T-helper 2 cell treated with Interferon-gamma antibody and Interleukin-4, amounts not matched to agents 5 μg/mL and 100 μg/mL, for 36 hours (primary cell): ENCODE measurements around the gene LTK.

Experiments used
- DNase-seq: peaks from one replicate; pipeline ENCODE4 v3.0.0; 2021; ENCODE audit warnings: low spot score
- H3K27ac Mint-ChIP-seq: one replicate; pipeline ENCODE4 v1.8.0; 2021; ENCODE audit warnings: mild to moderate bottlenecking, mixed read lengths
- H3K27me3 Mint-ChIP-seq: one replicate; pipeline ENCODE4 v1.8.0; 2021; ENCODE audit warnings: low read depth, mixed read lengths
- H3K36me3 Mint-ChIP-seq: one replicate; pipeline ENCODE4 v1.8.0; 2021; ENCODE audit warnings: low read depth, mixed read lengths
- H3K4me1 Mint-ChIP-seq: one replicate; pipeline ENCODE4 v1.8.0; 2021; ENCODE audit warnings: low read depth, mixed read lengths
- H3K4me3 Mint-ChIP-seq: one replicate; pipeline ENCODE4 v1.8.0; 2022; ENCODE audit warnings: mild to moderate bottlenecking, moderate library complexity, mixed read lengths
- H3K9me3 Mint-ChIP-seq: one replicate; pipeline ENCODE4 v1.8.0; 2021; ENCODE audit warnings: mixed read lengths

The LTK gene

DNA sequence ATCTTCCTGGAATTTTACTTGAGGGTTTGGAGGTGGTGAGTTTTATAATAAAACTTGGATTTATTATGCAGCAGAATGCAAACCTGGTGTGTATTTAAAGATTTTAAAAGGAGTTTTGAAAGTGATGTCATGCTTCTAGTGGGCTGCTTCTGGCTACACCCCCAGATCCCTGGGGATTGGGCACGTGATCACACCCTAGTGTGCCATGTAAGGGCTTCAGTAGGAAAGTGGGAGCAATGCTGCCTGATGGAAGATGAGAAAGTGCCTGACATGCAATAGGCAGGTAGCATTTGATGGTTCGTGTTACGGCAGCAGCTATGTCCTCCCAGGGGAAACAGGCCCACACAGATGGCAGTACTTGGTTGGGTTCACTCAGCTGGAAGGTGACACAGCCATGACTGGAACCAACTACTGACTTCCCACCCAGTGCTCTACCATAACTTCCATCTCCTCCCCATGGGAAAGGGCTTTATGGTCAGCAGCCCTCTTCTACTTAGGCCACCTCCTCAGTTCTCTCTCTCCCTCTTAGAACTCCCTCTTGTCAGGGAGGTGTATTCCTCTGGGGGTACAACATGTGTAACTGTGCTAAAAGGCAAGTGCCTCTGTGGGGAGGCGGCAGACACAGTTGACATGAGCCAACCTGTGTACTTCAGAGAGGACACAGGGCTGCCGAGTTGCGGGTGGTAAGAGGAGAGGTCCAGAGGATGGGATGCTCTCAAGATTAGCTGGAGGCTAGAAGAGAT lies 14.3 kb downstream of the LTK start:
- peaks cover 72% of the 10 kb centered on the region for H3K27me3 Mint-ChIP-seq
- no peak for DNase-seq
- no peaks in the 10 kb centered on the region for H3K36me3 Mint-ChIP-seq
- no peak overlapping the region for H3K4me3 Mint-ChIP-seq
- no peak overlapping the region for H3K27ac Mint-ChIP-seq
- H3K4me1 Mint-ChIP-seq = peaks cover 12% of the 10 kb centered on the region
- H3K9me3 Mint-ChIP-seq = no peaks in the 10 kb centered on the region

DNA sequence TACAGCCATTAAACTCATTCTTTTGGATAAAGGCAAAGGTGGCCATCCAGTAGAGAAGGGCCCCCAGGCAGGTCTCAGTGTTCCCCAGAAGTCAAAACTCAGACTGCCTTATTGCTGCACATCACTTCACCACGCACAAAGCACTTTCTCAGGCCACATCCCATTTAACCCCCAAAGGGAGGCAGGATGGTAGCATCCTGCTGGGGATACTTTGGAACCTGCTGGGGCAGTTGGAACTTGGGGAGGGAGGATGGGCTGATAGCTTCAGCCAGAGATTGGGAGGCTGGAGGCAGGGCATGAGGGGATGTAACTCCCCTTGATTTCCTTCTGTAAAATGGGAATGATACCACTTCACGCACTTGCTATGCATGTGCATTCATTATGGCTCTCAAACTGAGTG lies 15.0 kb downstream of the LTK start:
- Mint-ChIP-seq H3K27ac (no peak overlapping the region), H3K9me3 (no peaks in the 10 kb centered on the region), H3K4me3 (no peak overlapping the region), H3K27me3 (peaks cover 68% of the 10 kb centered on the region), H3K4me1 (peaks cover 12% of the 10 kb centered on the region), H3K36me3 (no peaks in the 10 kb centered on the region)
- no peak for DNase-seq

DNA sequence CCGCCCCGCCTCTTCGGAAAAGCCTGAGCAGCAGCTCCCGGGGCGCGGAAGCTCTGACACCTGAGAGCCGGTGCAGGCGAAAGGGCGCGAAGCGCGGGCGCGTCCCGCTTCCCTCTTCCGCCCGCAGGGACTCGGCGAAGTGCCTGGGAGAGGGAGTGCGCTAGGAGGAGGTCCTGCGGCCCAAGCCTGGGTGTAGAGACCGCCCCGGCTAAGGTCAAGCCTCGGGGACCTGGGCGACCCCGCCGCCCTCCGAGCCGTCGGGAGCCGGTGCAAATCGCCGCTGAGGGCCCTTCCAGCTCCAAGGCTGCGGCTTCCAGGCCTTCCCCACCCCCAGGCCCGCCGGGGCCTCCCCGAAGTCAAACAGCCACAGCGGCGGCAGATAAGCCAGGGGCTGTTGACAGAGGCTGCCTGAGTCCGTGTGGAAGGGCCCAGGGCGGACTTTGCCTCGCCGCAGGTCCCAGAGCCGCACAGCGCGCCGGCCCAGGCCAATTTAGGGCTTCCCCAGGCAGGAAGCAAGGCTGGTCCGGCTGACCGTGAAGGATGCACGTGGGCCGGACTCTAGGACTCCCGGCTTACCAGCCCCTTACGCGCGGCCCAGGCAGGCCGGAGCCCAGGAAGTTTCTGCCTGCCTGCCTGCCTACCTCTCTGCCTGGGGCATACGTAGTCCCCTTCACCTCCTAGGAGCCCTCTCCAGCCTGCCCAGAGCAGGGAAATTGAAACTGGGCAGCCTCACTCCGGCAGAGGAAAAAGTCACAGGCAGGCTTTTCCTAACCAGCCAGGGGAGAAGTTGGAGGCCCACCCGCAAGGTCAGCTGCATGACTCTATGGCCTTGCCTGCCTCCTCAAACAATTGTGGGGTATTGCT lies 17.7 kb downstream of the LTK start:
- H3K4me1 Mint-ChIP-seq = peaks cover 22% of the 10 kb centered on the region
- H3K27me3 Mint-ChIP-seq = peaks cover 51% of the 10 kb centered on the region
- no peak overlapping the region for H3K4me3 Mint-ChIP-seq
- DNase-seq = no peak
- H3K27ac Mint-ChIP-seq = no peak overlapping the region
- no peaks in the 10 kb centered on the region for H3K9me3 Mint-ChIP-seq
- H3K36me3 Mint-ChIP-seq = no peaks in the 10 kb centered on the region

DNA sequence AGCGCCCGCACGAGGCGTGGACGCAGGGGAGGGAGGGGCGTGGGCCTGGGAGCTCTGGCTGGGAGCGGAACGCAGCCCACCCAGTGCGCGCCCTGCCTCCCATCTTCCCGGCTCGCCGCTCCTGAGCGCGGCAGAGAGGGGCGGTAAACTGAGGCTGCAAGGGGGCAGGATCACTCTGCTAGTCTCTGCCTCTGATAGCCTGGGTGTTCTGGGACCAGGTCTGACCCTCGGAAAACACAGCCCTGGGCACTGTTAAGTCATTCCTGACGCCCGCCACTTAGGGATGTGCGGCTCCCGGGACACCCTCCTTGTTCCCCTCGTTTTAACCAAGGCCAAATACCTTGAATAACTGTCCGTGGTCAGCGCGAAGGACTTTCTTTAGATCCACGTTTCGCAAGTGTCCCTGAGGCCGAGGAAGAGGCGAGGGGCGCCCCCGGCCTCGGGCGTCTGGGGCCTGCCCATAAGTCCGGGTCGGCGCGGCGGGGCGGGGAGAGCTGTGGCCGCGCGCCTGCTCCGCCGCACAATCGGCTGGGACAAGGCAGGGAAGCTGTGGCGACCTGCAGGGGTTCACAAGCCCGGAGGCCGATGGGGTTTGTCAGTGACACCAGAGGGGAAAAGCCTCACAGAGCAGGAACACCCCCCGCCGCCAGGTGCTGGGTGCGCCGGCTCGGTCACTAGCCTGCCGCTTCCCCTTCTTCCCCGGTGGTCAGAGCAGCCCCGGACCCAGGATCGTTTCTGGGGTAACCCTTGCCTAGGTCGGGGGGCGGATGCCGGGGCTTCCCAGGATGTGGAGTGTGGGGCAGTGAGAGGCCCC lies 18.5 kb downstream of the LTK start:
- Mint-ChIP-seq H3K27me3 (peaks cover 43% of the 10 kb centered on the region), H3K4me3 (peak overlapping the region; percentile 56), H3K4me1 (peaks cover 28% of the 10 kb centered on the region), H3K27ac (no peak overlapping the region), H3K9me3 (no peaks in the 10 kb centered on the region), H3K36me3 (no peaks in the 10 kb centered on the region)
- DNase-seq = no peak

DNA sequence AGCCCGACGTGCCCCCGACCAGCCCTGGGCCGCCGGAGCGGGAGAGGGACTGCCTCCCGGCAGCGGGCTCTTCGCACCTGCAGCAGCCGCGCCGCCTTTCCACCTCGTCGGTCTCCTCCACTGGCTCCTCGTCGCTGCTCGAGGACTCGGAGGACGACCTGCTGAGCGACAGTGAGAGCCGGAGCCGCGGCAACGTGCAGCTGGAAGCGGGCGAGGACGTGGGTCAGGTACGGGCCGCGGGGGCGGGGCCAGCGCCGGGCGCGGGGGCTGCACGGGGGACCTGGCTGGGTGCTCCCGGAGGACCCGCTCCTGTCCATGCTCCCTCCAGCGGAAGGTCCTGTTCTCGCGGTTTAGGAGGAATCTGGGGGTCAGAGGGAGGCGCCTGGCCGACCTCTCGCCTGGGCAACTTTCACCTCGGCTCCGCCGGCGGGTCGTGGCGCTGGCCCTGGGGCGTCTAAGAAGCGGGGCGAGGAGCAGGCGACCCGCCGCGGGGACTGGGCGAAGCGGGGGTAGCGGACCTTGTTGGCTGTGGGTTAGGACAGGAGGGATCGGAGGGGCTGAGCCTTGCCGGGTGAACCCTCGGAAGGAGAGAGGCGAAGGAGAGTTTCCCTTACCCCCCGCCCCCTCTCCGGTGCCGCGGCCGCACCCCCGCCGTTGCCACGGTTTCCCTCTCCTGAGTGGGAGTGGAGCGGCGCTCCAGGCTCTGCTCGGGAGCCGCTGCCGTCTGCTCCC lies 19.3 kb downstream of the LTK start:
- DNase-seq = peak; percentile 48
- Mint-ChIP-seq H3K36me3 (no peaks in the 10 kb centered on the region), H3K27ac (no peak overlapping the region), H3K27me3 (peaks cover 37% of the 10 kb centered on the region), H3K4me1 (peaks cover 28% of the 10 kb centered on the region), H3K9me3 (no peaks in the 10 kb centered on the region), H3K4me3 (peak overlapping the region; percentile 71)

DNA sequence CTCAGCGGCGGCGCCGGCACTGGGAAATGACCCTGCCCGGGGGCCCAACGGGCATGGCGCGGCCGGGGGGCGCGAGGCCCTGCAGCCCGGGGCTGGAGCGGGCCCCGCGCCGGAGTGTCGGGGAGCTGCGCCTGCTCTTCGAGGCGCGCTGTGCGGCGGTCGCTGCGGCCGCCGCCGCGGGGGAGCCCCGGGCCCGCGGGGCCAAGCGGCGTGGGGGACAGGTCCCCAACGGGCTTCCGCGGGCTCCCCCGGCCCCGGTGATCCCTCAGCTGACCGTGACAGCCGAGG lies 19.8 kb downstream of the LTK start:
- no peak for DNase-seq
- Mint-ChIP-seq H3K9me3 (no peaks in the 10 kb centered on the region), H3K27ac (no peak overlapping the region), H3K27me3 (peaks cover 33% of the 10 kb centered on the region), H3K36me3 (no peaks in the 10 kb centered on the region), H3K4me1 (peaks cover 31% of the 10 kb centered on the region), H3K4me3 (no peak overlapping the region)

DNA sequence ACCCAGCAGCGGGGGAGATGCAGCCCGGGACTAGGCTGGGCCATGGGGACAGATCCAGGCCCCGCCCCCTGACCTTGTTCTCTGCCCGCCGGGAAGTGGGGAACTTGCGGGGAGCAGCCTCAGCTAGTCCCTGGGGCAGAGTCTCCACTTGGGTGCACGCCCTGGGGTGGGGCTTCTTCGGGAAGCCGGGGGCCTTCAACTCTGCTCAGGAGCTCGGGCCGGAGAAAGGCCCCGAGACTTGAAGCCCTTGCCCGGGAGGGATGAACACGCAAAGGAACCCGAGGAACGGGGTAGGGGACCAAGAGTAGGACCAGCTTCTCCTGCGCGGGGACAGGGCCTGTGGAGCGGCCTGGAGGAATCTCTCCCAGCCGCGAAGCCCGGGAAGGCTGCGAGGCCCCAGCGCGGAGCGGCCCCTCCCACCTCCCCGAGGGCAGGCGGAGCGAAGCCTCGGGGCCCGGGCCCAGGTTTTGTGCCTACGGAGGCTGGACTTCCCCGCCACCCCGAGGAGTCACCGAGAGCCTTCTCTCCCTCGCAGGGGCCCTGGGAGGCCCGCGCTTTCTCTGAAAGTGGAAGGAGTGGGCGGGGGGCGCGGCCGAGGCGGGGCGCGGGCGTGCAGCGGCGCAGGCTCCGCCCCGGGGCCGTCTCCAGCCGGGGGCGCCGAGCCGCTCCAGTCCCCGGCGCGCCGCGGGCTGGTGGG lies 20.3 kb downstream of the LTK start, which contains the start of gene ITPKA:
ITPKA (plus strand) TSS at position 670 of the 697 bp plus-strand sequence. CDS start 54 bp downstream, outside the sequence.
- H3K4me1 Mint-ChIP-seq = peaks cover 33% of the 10 kb centered on the region
- no peaks in the 10 kb centered on the region for H3K36me3 Mint-ChIP-seq
- peak within 1 kb of the TSS; percentile 45 for H3K27ac Mint-ChIP-seq
- peak within 1 kb of the TSS; percentile 85 for H3K4me3 Mint-ChIP-seq
- peak; percentile 94 for DNase-seq
- peaks cover 28% of the 10 kb centered on the region for H3K27me3 Mint-ChIP-seq
- H3K9me3 Mint-ChIP-seq = no peaks in the 10 kb centered on the region

DNA sequence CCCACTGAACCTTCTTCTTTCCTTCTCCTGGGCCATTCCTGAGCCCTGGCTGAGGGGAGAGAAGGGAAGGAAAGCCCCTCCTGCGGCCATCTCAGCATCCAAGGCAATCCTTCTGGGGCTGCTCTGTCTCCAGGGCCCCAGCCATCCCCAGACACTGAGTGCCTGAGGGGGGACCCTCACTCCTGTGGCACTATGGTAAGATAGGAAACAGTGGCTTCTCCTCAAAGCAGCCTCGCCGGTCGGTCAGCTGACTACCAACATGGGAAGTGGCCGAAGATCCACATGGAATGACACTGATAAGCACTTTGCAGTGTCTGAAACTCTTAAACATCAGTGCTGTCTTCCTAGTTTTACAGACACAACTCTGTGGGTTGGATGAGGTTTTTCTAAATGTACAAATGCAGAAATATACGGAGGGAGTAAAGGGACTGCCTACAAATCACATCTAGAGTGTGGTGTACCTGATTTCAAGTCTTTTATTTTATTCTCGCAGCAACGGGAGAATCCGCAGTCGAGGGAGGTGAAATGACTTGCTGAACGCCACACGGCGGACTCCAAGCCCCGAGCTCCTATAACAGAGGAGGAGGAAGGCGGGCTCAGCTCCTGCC lies 20.9 kb downstream of the LTK start:
- Mint-ChIP-seq H3K9me3 (no peaks in the 10 kb centered on the region), H3K4me1 (peaks cover 37% of the 10 kb centered on the region), H3K4me3 (peak overlapping the region; percentile 85), H3K27ac (peak overlapping the region; percentile 45), H3K27me3 (peaks cover 23% of the 10 kb centered on the region), H3K36me3 (peaks cover 3% of the 10 kb centered on the region)
- DNase-seq = no peak

DNA sequence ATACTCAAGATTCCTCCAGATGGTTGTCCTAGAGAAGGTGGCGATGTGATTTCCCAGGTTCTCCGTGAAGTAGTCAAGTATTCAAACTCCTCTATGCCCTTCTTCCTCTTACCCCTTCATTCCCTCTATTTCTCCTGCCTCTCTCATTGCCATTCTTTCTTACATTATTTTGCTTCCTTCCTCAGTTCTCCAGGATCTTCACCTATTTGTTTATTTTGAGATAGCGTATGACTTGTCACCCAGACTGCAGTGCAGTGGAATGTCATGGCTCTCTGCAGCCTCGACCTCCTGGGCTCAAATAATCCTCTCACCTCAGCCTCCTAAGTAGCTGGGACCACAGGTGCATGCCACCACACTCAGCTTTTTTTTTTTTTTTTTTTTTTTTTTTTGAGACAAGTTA lies 21.7 kb downstream of the LTK start:
- peaks cover 4% of the 10 kb centered on the region for H3K36me3 Mint-ChIP-seq
- peaks cover 38% of the 10 kb centered on the region for H3K4me1 Mint-ChIP-seq
- H3K9me3 Mint-ChIP-seq = no peaks in the 10 kb centered on the region
- peaks cover 15% of the 10 kb centered on the region for H3K27me3 Mint-ChIP-seq
- peak overlapping the region; percentile 1 for H3K27ac Mint-ChIP-seq
- DNase-seq = no peak
- H3K4me3 Mint-ChIP-seq = peak overlapping the region; percentile 0

DNA sequence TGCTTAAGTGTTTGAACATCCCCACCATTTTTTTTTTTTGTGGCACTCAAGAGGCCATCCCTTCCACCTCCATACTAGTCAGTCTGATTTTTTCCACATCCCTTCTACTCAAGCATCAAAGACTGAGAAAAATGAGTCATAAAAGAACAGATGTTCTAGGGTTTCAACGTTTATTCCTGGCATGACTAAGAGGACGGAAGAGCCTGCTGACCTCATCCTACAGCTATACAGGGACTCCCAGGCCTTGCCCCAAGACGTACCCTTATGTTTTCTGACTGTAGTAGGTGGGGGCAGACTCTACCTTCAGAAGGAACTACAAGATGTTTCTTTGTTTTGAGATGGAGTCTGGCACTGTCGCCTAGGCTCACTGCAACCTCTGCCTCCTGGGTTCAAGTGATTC lies 23.3 kb downstream of the LTK start:
- peak overlapping the region; percentile 64 for H3K27ac Mint-ChIP-seq
- H3K36me3 Mint-ChIP-seq = peaks cover 4% of the 10 kb centered on the region
- peaks cover 7% of the 10 kb centered on the region for H3K27me3 Mint-ChIP-seq
- H3K4me3 Mint-ChIP-seq = peak overlapping the region; percentile 1
- peak; percentile 71 for DNase-seq
- H3K4me1 Mint-ChIP-seq = peaks cover 38% of the 10 kb centered on the region
- H3K9me3 Mint-ChIP-seq = no peaks in the 10 kb centered on the region

DNA sequence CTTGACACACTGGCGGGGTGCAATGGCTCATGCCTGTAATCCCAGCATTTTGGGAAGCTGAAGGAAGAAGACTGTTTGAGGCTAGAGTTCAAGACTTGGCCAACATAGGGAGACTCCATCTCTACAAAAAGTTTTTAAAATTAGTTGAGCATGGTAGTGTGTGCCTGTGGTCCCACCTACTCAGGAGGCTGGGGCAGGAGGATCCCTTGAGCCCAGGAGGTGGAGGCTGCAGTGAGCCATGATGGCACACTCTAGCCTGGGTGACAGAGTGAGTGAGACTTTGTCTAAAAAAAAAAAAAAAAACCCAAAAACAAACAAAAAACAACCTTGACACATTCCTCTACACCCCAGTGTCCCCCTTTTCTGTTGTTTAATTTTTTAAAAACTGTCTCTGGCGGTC lies 24.0 kb downstream of the LTK start:
- Mint-ChIP-seq H3K27me3 (peaks cover 4% of the 10 kb centered on the region), H3K27ac (no peak overlapping the region), H3K9me3 (no peaks in the 10 kb centered on the region), H3K4me1 (peaks cover 35% of the 10 kb centered on the region), H3K4me3 (no peak overlapping the region), H3K36me3 (peaks cover 4% of the 10 kb centered on the region)
- DNase-seq = no peak

DNA sequence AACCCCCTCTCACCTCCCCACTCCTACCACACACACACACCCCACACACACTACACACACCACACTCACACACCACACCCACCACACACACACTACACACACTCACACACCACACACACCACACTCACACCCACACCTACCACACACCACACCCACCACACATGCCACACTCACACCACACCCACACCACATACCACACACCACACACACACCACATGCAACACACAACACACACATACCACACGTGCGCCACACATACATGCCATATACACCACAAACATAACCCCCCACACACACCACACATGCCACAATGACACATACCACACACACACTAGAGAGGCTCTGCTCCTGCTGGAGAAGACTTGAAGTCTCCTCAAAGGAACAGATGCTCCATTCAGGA lies 25.8 kb downstream of the LTK start:
- peaks cover 7% of the 10 kb centered on the region for H3K36me3 Mint-ChIP-seq
- peaks cover 2% of the 10 kb centered on the region for H3K27me3 Mint-ChIP-seq
- peak overlapping the region; percentile 51 for H3K27ac Mint-ChIP-seq
- H3K9me3 Mint-ChIP-seq = no peaks in the 10 kb centered on the region
- no peak overlapping the region for H3K4me3 Mint-ChIP-seq
- DNase-seq = no peak
- peaks cover 44% of the 10 kb centered on the region for H3K4me1 Mint-ChIP-seq

DNA sequence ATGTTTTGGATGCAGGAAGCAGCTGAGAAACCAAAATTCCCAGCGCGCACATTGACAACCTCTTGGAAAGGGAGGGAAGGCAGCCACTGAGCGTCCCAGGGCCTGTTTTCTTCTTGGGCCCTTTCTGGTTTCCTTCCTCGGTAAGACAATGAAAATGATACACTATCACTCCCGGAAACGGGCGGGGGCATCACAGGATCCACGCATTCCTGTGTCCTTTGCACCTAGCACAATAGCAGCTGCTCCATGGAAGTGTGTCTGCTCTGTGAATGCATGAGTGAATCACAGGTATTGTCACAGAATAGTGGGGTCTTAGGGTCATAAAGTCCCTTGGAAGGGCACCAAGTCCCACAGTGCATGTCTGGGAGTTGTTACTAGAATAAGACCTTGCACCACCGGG lies 26.2 kb downstream of the LTK start:
- no peak for DNase-seq

More for the DNA sequence above, 26.2 kb downstream of the LTK start:
- Mint-ChIP-seq H3K9me3 (no peaks in the 10 kb centered on the region), H3K4me1 (peaks cover 43% of the 10 kb centered on the region), H3K27ac (peak overlapping the region; percentile 51), H3K36me3 (peaks cover 9% of the 10 kb centered on the region), H3K4me3 (no peak overlapping the region), H3K27me3 (no peaks in the 10 kb centered on the region)
